ELF-1 (cell line): ENCODE measurements around the gene IKZF2.

Experiments
- DNase-seq: peaks from one replicate; pipeline ENCODE4 v3.0.0-alpha.2; 2016; ENCODE audit warnings: low read depth, low spot score

IKZF2 gene

DNA sequence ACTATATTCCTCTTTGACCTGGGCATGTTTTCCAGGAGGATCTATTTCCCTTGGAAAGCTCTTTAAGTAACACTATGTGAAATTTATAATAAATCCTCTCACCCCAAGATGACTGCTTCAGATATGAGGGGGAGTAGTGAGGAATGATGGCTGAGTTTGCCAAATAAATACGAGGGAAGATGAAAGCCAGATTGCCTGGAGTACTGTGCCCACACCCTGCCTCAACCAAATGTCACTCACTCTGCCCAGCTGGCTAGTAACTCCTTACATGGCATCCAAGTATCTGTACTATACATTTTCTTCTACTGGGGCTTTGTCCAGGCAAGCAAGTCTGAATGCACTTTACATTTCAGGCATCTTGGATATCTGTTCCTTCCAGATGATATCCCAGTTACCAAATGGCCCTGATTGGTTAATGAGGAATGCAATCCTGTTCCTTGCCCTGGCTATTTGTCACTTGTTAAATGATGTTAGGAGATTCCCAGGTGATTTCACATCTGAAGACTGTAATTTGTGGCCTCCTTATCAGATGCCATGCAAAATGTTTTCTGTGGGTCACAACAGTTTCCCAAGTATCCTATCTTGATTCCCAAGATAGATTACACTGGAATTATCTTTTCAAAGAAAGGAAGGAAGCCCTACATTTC is 191.8 kb downstream of the IKZF2 start:
- DNase-seq: no peak

GRCh38 chr2:212958757-212959295 is 192.6 kb downstream of the IKZF2 start:
- no peak for DNase-seq

DNA sequence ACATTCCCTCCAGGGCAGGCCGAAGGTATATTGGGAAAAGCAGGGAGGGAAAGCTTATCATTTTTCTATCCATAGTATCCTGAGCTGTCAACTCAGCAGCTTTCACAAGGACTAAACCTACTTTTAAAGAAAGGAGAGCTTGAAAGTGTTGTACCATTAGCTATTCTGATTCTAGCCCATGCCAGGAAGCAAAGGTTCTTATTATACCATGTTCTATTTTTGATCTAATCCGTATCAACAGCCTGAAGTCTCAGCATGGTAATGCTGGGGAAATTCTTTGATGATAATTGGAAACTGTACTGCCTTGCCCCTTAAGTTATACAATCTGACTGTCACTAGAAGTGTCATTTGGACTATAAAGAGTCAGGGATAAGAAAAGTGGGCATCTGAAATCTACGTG is 193.3 kb downstream of the IKZF2 start:
- DNase-seq: no peak

DNA sequence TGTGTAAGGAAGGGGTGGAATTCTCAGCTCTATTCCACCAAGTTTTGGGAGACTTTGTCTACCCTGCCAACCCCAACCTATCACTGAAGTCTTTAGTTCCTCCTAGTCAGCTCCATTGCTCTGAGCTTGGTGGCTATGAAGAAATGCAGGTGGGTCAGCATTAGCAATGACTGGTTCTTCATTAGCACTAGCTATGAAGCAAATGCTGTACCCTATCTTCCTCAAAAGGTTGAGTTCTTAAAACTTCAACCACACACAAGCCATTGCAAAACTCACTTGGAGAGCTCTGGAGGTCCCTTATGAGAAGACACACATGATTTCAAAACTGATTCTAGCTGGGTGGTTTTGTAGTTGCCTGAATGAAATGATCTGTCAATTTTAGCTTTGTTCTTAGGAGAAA is 193.8 kb downstream of the IKZF2 start:
- no peak for DNase-seq

GRCh38 chr2:212956665-212957607 is 194.5 kb downstream of the IKZF2 start:
- peak; percentile 48 for DNase-seq

DNA sequence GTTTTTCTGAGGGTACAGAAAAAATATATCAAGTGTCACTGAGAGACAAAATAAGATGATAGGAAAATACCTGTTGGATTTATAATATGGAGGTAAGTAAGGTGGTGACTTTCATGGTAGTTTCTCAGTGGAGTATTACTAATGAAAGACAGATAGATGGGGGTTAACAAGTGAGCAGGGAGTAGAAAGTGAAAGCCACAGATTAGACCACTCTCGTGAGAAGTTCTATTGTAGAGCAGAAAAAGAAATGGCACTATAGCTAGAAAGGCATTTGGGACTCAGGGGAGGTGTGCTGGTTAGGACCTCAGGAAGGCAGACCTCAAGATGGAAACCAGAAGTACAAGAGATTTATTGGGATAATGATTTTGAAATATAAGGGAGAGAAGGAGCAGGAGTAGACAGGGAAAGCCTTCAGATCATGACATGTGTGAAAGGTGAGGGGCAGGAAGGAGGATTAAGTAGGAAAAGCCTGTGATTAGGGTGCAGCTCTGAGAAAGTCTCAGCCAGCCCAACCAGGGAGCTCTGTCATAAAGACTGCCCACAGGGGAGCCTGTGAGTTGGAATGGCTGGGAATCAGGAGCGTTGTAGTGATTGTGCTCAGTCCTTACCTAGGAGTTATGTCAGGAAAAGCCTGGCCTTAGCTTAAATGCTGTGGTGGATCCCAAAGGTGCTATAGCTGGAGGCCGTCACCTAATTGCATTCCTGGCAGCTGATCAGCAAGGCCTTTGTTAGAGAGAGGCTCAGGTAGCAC is 198.1 kb downstream of the IKZF2 start:
- DNase-seq: peak; percentile 18

DNA sequence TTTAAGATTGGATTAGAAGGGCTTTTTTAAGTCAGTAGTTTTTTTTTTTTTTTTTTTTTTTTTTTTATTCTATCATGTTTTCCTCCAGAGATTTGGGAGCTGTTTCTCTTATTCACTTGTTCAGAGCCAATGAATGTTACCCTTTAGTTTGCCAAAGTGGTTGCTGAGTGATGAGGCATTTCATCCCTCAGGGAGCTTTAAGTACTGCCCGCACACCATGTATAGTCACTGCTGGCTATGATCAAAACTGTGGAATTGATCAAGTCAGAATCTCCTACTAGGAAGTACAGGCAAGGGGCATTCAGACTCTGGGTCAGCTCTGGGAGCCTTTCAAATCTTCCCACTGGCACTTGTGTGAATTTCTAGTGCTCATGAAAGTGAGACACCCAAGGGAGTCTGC is 201.6 kb downstream of the IKZF2 start:
- no peak for DNase-seq
